H1 (cell line): ENCODE results near the gene KCNJ3. TPM values are rescaled to one million over a fixed set of nuclear protein-coding genes. Genes with fewer than 3 reads are reported as not detected.

Experiments used
- ASH2L ChIP-seq: fragments of 200-600, 300-600 bp; sonication (generic); IDR thresholded peaks from one replicate; pipeline ENCODE4 v1.7.1; 2017; ENCODE audit warnings: low read length
- CHD7 ChIP-seq: fragments of 300-600 bp; sonication (generic); IDR thresholded peaks from 2 replicates; pipeline ENCODE4 v1.7.1; 2012; ENCODE audit warnings: low read length, moderate library complexity, mild to moderate bottlenecking, inconsistent platforms; ENCODE audit not compliant: insufficient replicate concordance
- CTCF ChIP-seq, 3 experiments: IDR thresholded peaks; 1 replicate in 2 of 3; 2 replicates in 1 of 3; pipeline versions ENCODE4 v1.5.1 to v1.6.1; 2011; ENCODE audit warnings: low read length in 3 of 3, mild to moderate bottlenecking in 3 of 3, inconsistent platforms in 2 of 3, low read depth in 1 of 3, moderate library complexity in 1 of 3; ENCODE audit not compliant: insufficient read depth in 1 of 3; ENCODE audit errors: control extremely low read depth in 1 of 3
- JUND ChIP-seq: IDR thresholded peaks from 2 replicates; pipeline ENCODE4 v1.6.1; 2011; ENCODE audit warnings: mild to moderate bottlenecking, improper control_type of control experiment, low read length
- POLR2AphosphoS5 ChIP-seq: IDR thresholded peaks from 2 replicates; pipeline ENCODE4 v1.6.1; 2011; ENCODE audit warnings: low read depth, low read length
- RAD21 ChIP-seq, 2 experiments: IDR thresholded peaks in 1 of 2; conservative IDR thresholded peaks in 1 of 2; 2 replicates each; pipeline ENCODE4 v1.6.1; 2011; ENCODE audit warnings: low read depth in 2 of 2, low read length in 2 of 2, improper control_type of control experiment in 1 of 2, inconsistent platforms in 1 of 2, mild to moderate bottlenecking in 1 of 2, moderate library complexity in 1 of 2
- RFX5 ChIP-seq: IDR thresholded peaks from 2 replicates; pipeline ENCODE4 v1.6.1; 2011; ENCODE audit warnings: low read depth, low read length, improper control_type of control experiment, borderline replicate concordance
- RXRA ChIP-seq: IDR thresholded peaks from 2 replicates; pipeline ENCODE4 v1.6.1; 2011; ENCODE audit warnings: low read depth, mild to moderate bottlenecking, low read length, moderate library complexity; ENCODE audit not compliant: insufficient read depth
- TAF7 ChIP-seq: optimal IDR thresholded peaks from 2 replicates; pipeline ENCODE3; 2011; ENCODE audit warnings: low read depth, mild to moderate bottlenecking, inconsistent platforms, low read length, moderate library complexity, borderline replicate concordance
- polyA plus RNA-seq, 7 experiments: library from polyadenylated mRNA; depleted of rRNA in 3 of 7; stranded (reverse) in 5 of 7; unstranded in 2 of 7; fragments of >200 nt in 5 of 7; fragments of 200-250 nt in 2 of 7; gene quantifications; 1 replicate in 5 of 7; 2 replicates in 1 of 7; 4 replicates in 1 of 7; pipeline versions ENCODE4 v1.2.1 to v1.2.3, GENCODE V29; 2011 to 2013; ENCODE audit warnings: missing spikeins in 2 of 7, mixed read lengths in 2 of 7
- total RNA-seq: library from RNA; stranded (reverse); fragmentation: NEBNext Ultra II Directional; extraction: Animal tissue kit (Norgen Biotek cat#: 25700); gene quantifications from 2 replicates; pipeline ENCODE4 v1.2.1, GENCODE V29; 2021

Gene KCNJ3
- total and polyA plus RNA-seq, 2 of the 8 experiments (the other 6 are each of a cell fraction or from before 2014, with no cell fraction given), result 0.11 to 0.50 TPM

- TF ChIP-seq CHD7 (no peak), ASH2L (no peak), TAF7 (no peak), POLR2AphosphoS5 (no peak), RAD21 (IDR thresholded peaks at IDR 0.05 in 1 of 2, conservative IDR thresholded peaks at IDR 0.05 in 1 of 2; ENCODE audit: low read depth in 2 of 2, low read length in 2 of 2) (no peak), RXRA (no peak), CTCF (IDR thresholded peaks at IDR 0.05; ENCODE audit: control extremely low read depth in 1 of 3, insufficient read depth in 1 of 3, low read depth in 1 of 3, low read length in 3 of 3) (no peak), JUND (no peak), RFX5 (no peak)
Observed at GRCh38 chr2:154825358-154825757, 126.9 kb downstream of the KCNJ3 start (continued).
